T-helper 1 cell treated with Interleukin-12 subunit alpha and Interleukin-12 subunit beta and Interleukin-4 antibody, amounts not matched to agents 30 μg/mL and 1 μg/mL, for 36 hours (primary cell): ENCODE measurements around the gene PGAM4.
"Not testable (repeated sequence)": the region's sequence is repeated elsewhere in the genome, so short reads cannot be mapped to it uniquely, and the experiment has no call there.

Experiments
- H3K27ac Mint-ChIP-seq: one replicate; pipeline ENCODE4 v1.8.0; 2021; ENCODE audit warnings: mild to moderate bottlenecking, mixed read lengths
- H3K27me3 Mint-ChIP-seq: one replicate; pipeline ENCODE4 v1.8.0; 2021; ENCODE audit warnings: low read depth, mixed read lengths
- H3K36me3 Mint-ChIP-seq: one replicate; pipeline ENCODE4 v1.8.0; 2021; ENCODE audit warnings: low read depth, mixed read lengths
- H3K4me1 Mint-ChIP-seq: one replicate; pipeline ENCODE4 v1.8.0; 2021; ENCODE audit warnings: low read depth, mixed read lengths
- H3K4me3 Mint-ChIP-seq: one replicate; pipeline ENCODE4 v1.8.0; 2021; ENCODE audit warnings: mild to moderate bottlenecking, moderate library complexity, mixed read lengths
- H3K9me3 Mint-ChIP-seq: one replicate; pipeline ENCODE4 v1.8.0; 2021; ENCODE audit warnings: mixed read lengths

Gene PGAM4

GRCh38 chrX:77946571-77946970 is 22.9 kb downstream of the PGAM4 start:
- Mint-ChIP-seq H3K27ac (no peak overlapping the region), H3K36me3 (no peaks in the 10 kb centered on the region), H3K9me3 (no peaks in the 10 kb centered on the region), H3K4me3 (no peak overlapping the region), H3K4me1 (no peaks in the 10 kb centered on the region), H3K27me3 (no peaks in the 10 kb centered on the region)

- no peaks in the 10 kb centered on the region for H3K9me3 Mint-ChIP-seq
- H3K27me3 Mint-ChIP-seq, result no peaks in the 10 kb centered on the region
- H3K36me3 Mint-ChIP-seq, result no peaks in the 10 kb centered on the region
- no peak overlapping the region for H3K27ac Mint-ChIP-seq
- H3K4me1 Mint-ChIP-seq, result no peaks in the 10 kb centered on the region
- no peak overlapping the region for H3K4me3 Mint-ChIP-seq
Measured at GRCh38 chrX:77945910-77946545, 23.4 kb downstream of the PGAM4 start.

DNA sequence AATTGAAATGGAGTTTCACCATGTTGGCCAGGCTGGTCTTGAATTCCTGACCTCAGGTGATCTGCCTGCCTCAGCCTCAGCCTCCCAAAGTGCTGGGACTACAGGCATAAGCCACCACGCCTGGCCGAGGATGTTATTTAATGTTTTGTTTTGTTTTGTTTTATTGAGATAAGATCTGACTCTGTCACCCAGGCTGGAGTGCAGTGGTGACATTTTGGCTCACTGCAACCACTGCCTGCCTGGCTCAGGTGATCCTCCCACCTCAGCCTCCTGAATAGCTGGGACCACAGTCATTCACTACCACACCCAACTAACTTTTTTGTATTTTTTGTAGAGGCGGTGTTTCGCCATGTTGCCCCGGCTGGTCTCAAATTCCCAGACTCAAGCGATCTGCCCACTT is 24.4 kb downstream of the PGAM4 start:
- H3K27me3 Mint-ChIP-seq, H3K9me3 Mint-ChIP-seq, H3K4me1 Mint-ChIP-seq, H3K27ac Mint-ChIP-seq, H3K4me3 Mint-ChIP-seq, H3K36me3 Mint-ChIP-seq: not testable (repeated sequence)

DNA sequence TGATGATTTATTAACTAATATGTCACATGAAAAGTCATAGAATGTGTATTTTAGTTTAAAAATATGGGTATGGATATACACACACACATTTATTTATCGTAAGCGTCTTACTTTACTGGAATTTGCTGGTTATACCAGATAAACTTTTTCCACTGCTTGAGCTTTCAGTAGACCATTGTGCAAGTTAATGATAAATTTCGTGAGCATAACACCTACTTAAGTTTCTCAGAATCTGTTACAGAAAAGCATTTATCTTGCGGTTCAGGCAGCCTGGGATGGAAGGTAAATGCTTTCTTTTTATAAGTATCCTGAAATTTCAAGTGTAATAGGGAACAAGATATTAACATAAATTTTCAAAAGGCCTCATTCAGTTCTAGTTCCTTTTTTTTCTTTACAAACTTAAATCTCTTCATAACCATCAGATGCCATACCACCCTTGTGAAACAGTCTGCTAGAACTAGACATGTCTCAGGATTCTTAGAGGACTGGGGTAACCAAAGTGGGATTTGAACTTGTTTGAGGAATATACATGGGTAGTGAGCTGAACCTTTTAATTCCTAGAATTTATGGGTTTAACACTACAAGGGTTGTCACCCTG is 31.3 kb downstream of the PGAM4 start:
- Mint-ChIP-seq H3K4me1 (no peaks in the 10 kb centered on the region), H3K9me3 (no peaks in the 10 kb centered on the region), H3K36me3 (no peaks in the 10 kb centered on the region), H3K4me3 (no peak overlapping the region), H3K27me3 (no peaks in the 10 kb centered on the region), H3K27ac (no peak overlapping the region)

DNA sequence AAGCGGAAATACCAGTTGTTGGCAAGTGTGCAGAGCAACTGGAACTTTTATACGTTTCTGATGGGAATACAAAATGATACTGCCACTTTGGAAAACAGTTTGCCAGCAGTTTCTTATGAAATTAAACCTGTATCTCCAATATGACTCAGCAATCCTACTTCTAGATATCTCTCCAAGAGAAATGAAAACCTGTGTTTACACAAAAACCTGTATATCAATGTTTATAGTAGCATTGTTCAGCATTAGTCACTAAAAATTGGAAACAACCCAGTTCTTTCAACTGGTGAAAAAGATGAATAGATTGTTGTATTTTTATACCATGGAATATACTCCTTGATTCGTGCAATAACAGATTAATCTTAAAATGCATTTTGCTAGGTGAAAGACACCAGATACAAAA is 32.1 kb downstream of the PGAM4 start:
- Mint-ChIP-seq H3K9me3 (no peaks in the 10 kb centered on the region), H3K4me1 (no peaks in the 10 kb centered on the region), H3K4me3 (no peak overlapping the region), H3K27me3 (no peaks in the 10 kb centered on the region), H3K36me3 (no peaks in the 10 kb centered on the region), H3K27ac (no peak overlapping the region)

DNA sequence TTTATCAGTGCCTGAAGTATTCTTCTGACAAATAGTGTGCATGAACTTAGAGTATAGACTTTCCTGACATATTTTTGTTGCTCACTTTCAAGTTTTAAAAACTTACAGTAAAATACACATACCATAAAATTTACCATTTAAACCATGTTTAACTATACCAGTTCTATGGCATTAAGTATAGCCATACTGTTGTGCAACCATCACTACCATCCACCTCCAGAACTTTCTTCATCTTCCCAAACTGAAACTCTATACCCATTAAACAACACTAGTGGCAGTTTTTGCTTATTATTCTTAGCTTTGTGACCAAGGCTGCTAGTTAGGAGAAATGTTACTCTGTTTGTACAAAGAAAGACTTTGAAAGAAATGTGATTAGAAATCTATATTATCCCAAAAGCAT is 33.1 kb downstream of the PGAM4 start:
- Mint-ChIP-seq H3K4me3 (no peak overlapping the region), H3K27me3 (no peaks in the 10 kb centered on the region), H3K9me3 (no peaks in the 10 kb centered on the region), H3K27ac (no peak overlapping the region), H3K36me3 (no peaks in the 10 kb centered on the region), H3K4me1 (no peaks in the 10 kb centered on the region)

DNA sequence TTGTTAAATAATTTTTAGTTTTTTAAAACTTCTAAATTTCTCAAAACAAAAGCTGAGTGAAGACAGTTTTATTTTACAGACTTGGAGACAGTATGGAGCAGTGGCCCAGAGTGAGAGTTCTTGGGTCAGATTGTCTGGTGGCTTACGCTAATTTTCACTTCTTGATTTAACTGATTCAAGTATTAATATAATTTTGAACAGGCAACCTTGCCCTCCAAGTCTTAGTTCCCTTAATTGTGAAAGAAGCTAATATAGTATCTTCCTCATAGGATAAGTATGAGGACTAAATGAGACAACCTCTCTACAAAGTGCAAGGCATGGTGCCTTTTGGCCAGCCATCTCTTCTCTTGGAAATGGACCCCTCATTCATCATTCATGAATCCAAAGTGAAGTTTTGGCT is 33.6 kb downstream of the PGAM4 start:
- Mint-ChIP-seq H3K4me3 (no peak overlapping the region), H3K27me3 (no peaks in the 10 kb centered on the region), H3K4me1 (no peaks in the 10 kb centered on the region), H3K36me3 (no peaks in the 10 kb centered on the region), H3K27ac (no peak overlapping the region), H3K9me3 (no peaks in the 10 kb centered on the region)

- Mint-ChIP-seq H3K4me3 (no peak overlapping the region), H3K27me3 (no peaks in the 10 kb centered on the region), H3K36me3 (peaks cover 10% of the 10 kb centered on the region), H3K27ac (no peak overlapping the region), H3K9me3 (no peaks in the 10 kb centered on the region), H3K4me1 (no peaks in the 10 kb centered on the region)
Measured at GRCh38 chrX:77930581-77930980, 38.9 kb downstream of the PGAM4 start.

GRCh38 chrX:77925764-77926163 is 43.7 kb downstream of the PGAM4 start:
- H3K27me3 Mint-ChIP-seq, result no peaks in the 10 kb centered on the region
- no peak overlapping the region for H3K4me3 Mint-ChIP-seq
- no peak overlapping the region for H3K27ac Mint-ChIP-seq
- H3K4me1 Mint-ChIP-seq, result peaks cover 2% of the 10 kb centered on the region
- H3K9me3 Mint-ChIP-seq, result peaks cover 3% of the 10 kb centered on the region
- H3K36me3 Mint-ChIP-seq, result peaks cover 16% of the 10 kb centered on the region

DNA sequence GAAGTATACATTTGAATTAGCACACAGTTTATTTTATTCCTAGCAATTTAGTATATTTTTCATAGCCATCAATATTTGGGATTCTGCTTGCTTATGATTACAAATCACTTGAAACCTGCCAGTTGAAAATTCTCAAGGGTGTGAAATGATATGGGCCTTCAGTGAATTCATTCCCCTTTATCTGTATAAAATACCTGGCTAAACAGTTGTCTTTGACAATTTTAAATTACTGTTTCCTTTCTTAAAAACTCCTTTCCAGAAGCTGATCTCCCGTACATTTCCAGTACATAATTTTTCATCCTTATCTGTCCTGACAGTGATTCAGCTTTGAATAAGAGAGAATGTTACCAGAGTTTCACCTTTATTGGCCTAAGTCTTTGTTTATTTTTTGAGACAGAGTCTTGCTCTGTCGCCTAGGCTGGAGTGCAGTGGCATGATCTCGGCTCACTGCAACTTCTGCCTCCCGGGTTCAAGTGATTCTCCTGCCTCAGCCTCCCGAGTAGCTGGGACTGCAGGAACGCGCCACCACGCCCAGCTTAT is 45.0 kb downstream of the PGAM4 start:
- Mint-ChIP-seq H3K4me3 (no peak overlapping the region), H3K4me1 (peaks cover 2% of the 10 kb centered on the region), H3K27me3 (no peaks in the 10 kb centered on the region), H3K27ac (no peak overlapping the region), H3K9me3 (peaks cover 3% of the 10 kb centered on the region), H3K36me3 (peaks cover 13% of the 10 kb centered on the region)

DNA sequence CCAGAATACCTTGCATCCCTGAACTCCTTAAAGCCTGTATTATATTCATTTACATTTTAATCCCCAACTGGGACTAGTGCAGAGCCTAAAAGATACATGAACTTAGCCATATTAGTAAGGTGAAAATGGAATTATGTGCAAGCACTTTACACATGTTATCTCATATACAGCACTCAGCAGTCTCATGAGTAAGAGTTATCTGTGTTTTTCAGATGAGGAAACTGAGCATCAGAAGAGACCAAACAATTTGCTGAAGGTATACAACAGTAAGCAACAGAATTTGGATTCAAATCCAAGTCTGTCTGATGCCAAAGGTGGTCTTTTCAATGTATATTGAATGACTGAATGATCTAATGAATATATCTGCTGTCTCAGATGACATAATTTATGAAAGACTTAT is 46.7 kb downstream of the PGAM4 start:
- Mint-ChIP-seq H3K27ac (no peak overlapping the region), H3K4me3 (no peak overlapping the region)

DNA sequence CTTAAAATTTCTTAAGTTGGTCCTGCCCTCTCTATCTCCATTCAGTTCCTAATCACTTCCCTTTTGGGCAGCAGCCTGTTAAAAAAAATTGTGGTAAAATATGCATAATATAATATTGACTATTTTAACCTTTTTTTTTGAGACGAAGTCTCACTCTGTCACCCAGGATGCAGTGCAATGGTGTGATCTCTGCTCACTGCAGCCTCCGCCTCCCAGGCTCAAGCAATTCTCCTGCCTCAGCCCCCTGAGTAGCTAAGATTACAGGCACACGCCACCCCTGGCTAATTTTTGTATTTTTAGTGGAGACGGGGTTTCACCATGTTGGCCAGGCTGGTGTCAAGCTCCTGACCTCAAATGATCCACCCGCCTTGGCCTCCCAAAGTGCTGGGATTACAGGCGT is 50.1 kb downstream of the PGAM4 start:
- not testable (repeated sequence) for H3K4me3 Mint-ChIP-seq, H3K27ac Mint-ChIP-seq, H3K36me3 Mint-ChIP-seq, H3K9me3 Mint-ChIP-seq, H3K27me3 Mint-ChIP-seq
- H3K4me1 Mint-ChIP-seq, result peaks cover 13% of the 10 kb centered on the region

More for the DNA sequence above, 46.7 kb downstream of the PGAM4 start:
- no peaks in the 10 kb centered on the region for H3K27me3 Mint-ChIP-seq
- H3K4me1 Mint-ChIP-seq, result peaks cover 2% of the 10 kb centered on the region
- H3K36me3 Mint-ChIP-seq, result peaks cover 8% of the 10 kb centered on the region
- peaks cover 3% of the 10 kb centered on the region for H3K9me3 Mint-ChIP-seq

DNA sequence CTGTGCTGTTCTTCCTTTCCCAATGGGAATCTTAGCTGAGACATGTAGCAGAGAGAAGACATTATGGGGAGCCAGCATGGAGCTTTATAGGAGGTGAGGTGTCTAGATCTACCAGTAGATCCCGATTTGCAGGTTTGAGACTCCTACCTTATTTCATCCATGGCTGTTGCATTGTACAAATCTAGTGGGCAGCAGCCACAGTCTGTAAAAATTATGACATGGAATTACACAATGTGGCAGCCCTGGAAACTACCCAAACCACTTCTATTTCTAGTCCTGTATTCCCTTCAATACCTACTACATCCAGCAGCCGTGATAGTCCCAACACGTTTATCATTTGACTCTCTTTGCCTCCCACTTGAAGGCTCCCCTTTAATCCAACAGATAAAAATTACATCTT is 50.9 kb downstream of the PGAM4 start:
- peaks cover 13% of the 10 kb centered on the region for H3K4me1 Mint-ChIP-seq
- no peak overlapping the region for H3K27ac Mint-ChIP-seq
- peaks cover 3% of the 10 kb centered on the region for H3K9me3 Mint-ChIP-seq
- H3K27me3 Mint-ChIP-seq, result no peaks in the 10 kb centered on the region
- no peak overlapping the region for H3K4me3 Mint-ChIP-seq
- peaks cover 8% of the 10 kb centered on the region for H3K36me3 Mint-ChIP-seq
